ENCODE data around the gene WDR82. TPM values are rescaled to one million over a fixed set of nuclear protein-coding genes. Genes with fewer than 3 reads are reported as not detected.

WDR82 gene
- total and polyA plus RNA-seq, 2 of the 8 experiments (the other 6 are each of a cell fraction or from before 2014, with no cell fraction given) = 33.5 to 82.7 TPM

DNA sequence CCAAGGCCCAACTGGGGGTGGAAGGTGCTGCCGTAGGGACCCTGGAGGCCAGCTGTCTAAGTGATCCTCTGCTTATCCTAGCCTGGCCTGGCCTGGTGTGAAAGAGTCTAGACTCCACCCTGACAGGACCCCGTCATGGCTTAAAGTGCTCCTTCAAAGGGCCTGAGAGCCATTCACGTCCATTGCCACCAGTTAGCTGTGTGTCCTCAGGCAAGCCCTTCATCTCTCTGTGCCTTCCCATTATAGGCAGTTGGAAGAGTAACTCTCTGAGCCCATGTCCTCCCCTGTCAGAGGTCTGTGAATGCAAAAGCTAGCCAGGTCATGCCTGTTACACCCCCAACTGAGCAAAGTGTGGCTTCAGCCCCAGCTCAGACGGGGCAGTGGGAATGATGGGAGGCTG lies 28.5 kb upstream of the WDR82 start:
- Histone ChIP-seq H3K27me3 (replicated peaks in 1 of 4; ENCODE audit: control insufficient read depth in 3 of 4, extremely low read depth in 1 of 4, insufficient read depth in 3 of 4, low read length in 3 of 4) (peaks cover 0 to 3% (median 1%) of the 10 kb centered on the region in 4 experiments; a peak in 3 of 7 replicates), H2AK5ac (ENCODE audit: low read depth, low read length) (no peak overlapping the region), H3K9ac (replicated peaks in 1 of 4; ENCODE audit: extremely low read depth in 1 of 4, low read depth in 3 of 4, low read length in 3 of 4) (no peak overlapping the region), H3K4ac (replicated peaks; ENCODE audit: insufficient read length, low read depth, low read length) (no peak overlapping the region), H3K9me3 (ENCODE audit: insufficient read depth in 2 of 2, low read depth in 1 of 2, low read length in 1 of 2) (no peaks in the 10 kb centered on the region), H2BK15ac (ENCODE audit: low read length) (no peak overlapping the region), H3K27ac (ENCODE audit: low read depth, low read length) (no peak overlapping the region), H3K4me3 (ENCODE audit: extremely low read depth in 1 of 4, insufficient read depth in 2 of 4, low read depth in 3 of 4, low read length in 4 of 4) (no peak overlapping the region), H4K91ac (replicated peaks; ENCODE audit: insufficient read length, low read length) (no peak overlapping the region), H4K20me1 (replicated peaks in 1 of 2; ENCODE audit: control insufficient read depth in 1 of 2, insufficient read depth in 2 of 2, low read length in 2 of 2) (peaks cover 0 to 2% of the 10 kb centered on the region in 2 experiments), H2AFZ (ENCODE audit: low read length) (no peak overlapping the region), H2BK5ac (ENCODE audit: low read depth, low read length) (no peak overlapping the region), H3K4me1 (replicated peaks in 1 of 4; ENCODE audit: control insufficient read depth in 3 of 4, insufficient read depth in 4 of 4, low read length in 3 of 4) (no peaks in the 10 kb centered on the region; a peak in 1 of 7 replicates), H3K79me2 (ENCODE audit: control insufficient read depth in 1 of 2, insufficient read depth in 2 of 2, low read length in 2 of 2) (no peaks in the 10 kb centered on the region), H3K4me2 (ENCODE audit: insufficient read depth in 1 of 2, low read depth in 2 of 2, low read length in 2 of 2) (no peak overlapping the region), H3K79me1 (ENCODE audit: low read depth, low read length) (no peaks in the 10 kb centered on the region), H3K36me3 (ENCODE audit: control insufficient read depth in 2 of 4, insufficient read depth in 4 of 4, low read length in 3 of 4) (no peaks in the 10 kb centered on the region; a peak in 1 of 8 replicates), H3K23ac (ENCODE audit: insufficient read length) (no peak overlapping the region), H2BK120ac (replicated peaks; ENCODE audit: low read depth, low read length) (no peak overlapping the region), H3K56ac (replicated peaks; ENCODE audit: insufficient read length, low read depth, low read length) (no peak overlapping the region), H4K8ac (ENCODE audit: extremely low read depth, insufficient read depth, low read length) (no peak overlapping the region), H3K14ac (ENCODE audit: insufficient read length) (no peak overlapping the region), H3K23me2 (ENCODE audit: low read depth, low read length) (no peaks in the 10 kb centered on the region), H4K5ac (ENCODE audit: insufficient read length, low read depth, low read length) (no peak overlapping the region), H2BK20ac (ENCODE audit: low read length) (no peak overlapping the region), H2BK12ac (ENCODE audit: low read depth, low read length) (no peak overlapping the region), H3K18ac (ENCODE audit: extremely low read depth, low read length) (no peak overlapping the region)
- POLR2A ChIA-PET (ENCODE audit: partially characterized antibody) = interaction anchor here (1.0 to 1.6 kb wide), 3 partner anchors 10 to 32 kb away, joined by 3 to 5 read pairs (median 3); no protein-coding TSS in a partner anchor
- CTCF ChIA-PET (ENCODE audit: partially characterized antibody) = interaction anchor here (0.6 to 4.1 kb wide), 8 partner anchors 9 to 98 kb away, joined by 3 to 14 read pairs (median 4); no protein-coding TSS in a partner anchor
- DNase-seq (ENCODE audit: low read depth in 1 of 2, low spot score in 2 of 2) (no peak), FAIRE-seq (no peak)
- WGBS, 2 experiments (ENCODE audit: extremely low coverage in 1 of 2, insufficient coverage in 1 of 2, insufficient read length in 1 of 2, insufficient replicate concordance in 2 of 2, low coverage in 1 of 2, low lambda C conversion rate in 2 of 2, missing lambda C conversion rate in 1 of 2) = 82% methylated on average over 4 of the region's 4 CpGs; no CpG with 5 or more reads in 1 of the 2 experiments
- no peak for TF ChIP-seq TCF12 (IDR thresholded peaks at IDR 0.05; ENCODE audit: low read depth, low read length)
- TF ChIP-seq CTBP2 (IDR thresholded peaks at IDR 0.05; ENCODE audit: borderline replicate concordance, insufficient read depth, insufficient read length, low read length) = no peak
- TF ChIP-seq, protein P1, sequence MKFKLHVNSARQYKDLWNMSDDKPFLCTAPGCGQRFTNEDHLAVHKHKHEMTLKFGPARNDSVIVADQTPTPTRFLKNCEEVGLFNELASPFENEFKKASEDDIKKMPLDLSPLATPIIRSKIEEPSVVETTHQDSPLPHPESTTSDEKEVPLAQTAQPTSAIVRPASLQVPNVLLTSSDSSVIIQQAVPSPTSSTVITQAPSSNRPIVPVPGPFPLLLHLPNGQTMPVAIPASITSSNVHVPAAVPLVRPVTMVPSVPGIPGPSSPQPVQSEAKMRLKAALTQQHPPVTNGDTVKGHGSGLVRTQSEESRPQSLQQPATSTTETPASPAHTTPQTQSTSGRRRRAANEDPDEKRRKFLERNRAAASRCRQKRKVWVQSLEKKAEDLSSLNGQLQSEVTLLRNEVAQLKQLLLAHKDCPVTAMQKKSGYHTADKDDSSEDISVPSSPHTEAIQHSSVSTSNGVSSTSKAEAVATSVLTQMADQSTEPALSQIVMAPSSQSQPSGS (IDR thresholded peaks at IDR 0.05; ENCODE audit: low read length) = no peak
- TF ChIP-seq KDM4A (IDR thresholded peaks at IDR 0.05; ENCODE audit: low read depth, low read length, severe bottlenecking) = no peak
- no peak for TF ChIP-seq SP4 (IDR thresholded peaks at IDR 0.05; ENCODE audit: low read length)
- no peak for TF ChIP-seq SIRT6 (IDR thresholded peaks at IDR 0.05; ENCODE audit: low read length)
- no peak for TF ChIP-seq CHD2 (IDR thresholded peaks at IDR 0.05; ENCODE audit: low read length)
- no peak for TF ChIP-seq HDAC6 (IDR thresholded peaks at IDR 0.05; ENCODE audit: low read depth, low read length)
- TF ChIP-seq, protein P2, sequence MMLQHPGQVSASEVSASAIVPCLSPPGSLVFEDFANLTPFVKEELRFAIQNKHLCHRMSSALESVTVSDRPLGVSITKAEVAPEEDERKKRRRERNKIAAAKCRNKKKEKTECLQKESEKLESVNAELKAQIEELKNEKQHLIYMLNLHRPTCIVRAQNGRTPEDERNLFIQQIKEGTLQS (IDR thresholded peaks at IDR 0.05; ENCODE audit: insufficient read depth, low read depth, low read length) = no peak
- no peak for TF ChIP-seq YY1 (IDR thresholded peaks at IDR 0.05; ENCODE audit: low read depth, low read length)
- TF ChIP-seq BCL11A (IDR thresholded peaks at IDR 0.05; ENCODE audit: low read depth in 2 of 2, low read length in 2 of 2) = no peak
- TF ChIP-seq JUN (IDR thresholded peaks at IDR 0.05; ENCODE audit: low read depth, low read length) = no peak
- TF ChIP-seq RFX5 (IDR thresholded peaks at IDR 0.05; ENCODE audit: borderline replicate concordance, low read depth, low read length) = no peak
